HEK293T (cell line): ENCODE results near the gene ERBB2.

Experiments
- CTCF ChIA-PET: fragments of 350-600 bp; formaldehyde crosslinking; extraction: SDS; loops from one replicate; lab custom pipeline; 2021; ENCODE audit warnings: antibody characterized with exemption, inconsistent platforms; lab: Yijun Ruan, JAX
- POLR2A ChIA-PET: fragments of 350-600 bp; formaldehyde crosslinking; extraction: SDS; loops from one replicate; lab custom pipeline; 2020; ENCODE audit warnings: antibody characterized with exemption, inconsistent platforms; lab: Yijun Ruan, JAX
- DNase-seq: peaks from one replicate; pipeline ENCODE4 v3.0.0; 2012; ENCODE audit warnings: mixed read lengths; ENCODE audit errors: extremely low spot score
- ARNT ChIP-seq: fragments of 450-650 bp; IDR thresholded peaks from 2 replicates; pipeline ENCODE4 v1.6.1; 2017; ENCODE audit warnings: mild to moderate bottlenecking
- BHLHE40 ChIP-seq: fragments of 450-650 bp; IDR thresholded peaks from 2 replicates; pipeline ENCODE4 v1.6.1; 2016; ENCODE audit warnings: mild to moderate bottlenecking, moderate library complexity, borderline replicate concordance
- CTBP1 ChIP-seq: fragments of 450-650 bp; IDR thresholded peaks from 2 replicates; pipeline ENCODE4 v1.6.1; 2016; ENCODE audit warnings: borderline replicate concordance
- ELF4 ChIP-seq: fragments of 450-650 bp; IDR thresholded peaks from 2 replicates; pipeline ENCODE4 v1.6.1; 2017; ENCODE audit warnings: antibody characterized with exemption
- FOXA1 ChIP-seq: fragments of 450-650 bp; IDR thresholded peaks from 2 replicates; pipeline ENCODE4 v1.6.1; 2016; ENCODE audit warnings: mild to moderate bottlenecking
- FOXK2 ChIP-seq: fragments of 450-650 bp; IDR thresholded peaks from 2 replicates; pipeline ENCODE4 v1.6.1; 2016; ENCODE audit warnings: mild to moderate bottlenecking
- FOXM1 ChIP-seq: fragments of 450-650 bp; IDR thresholded peaks from 2 replicates; pipeline ENCODE4 v1.6.1; 2017; ENCODE audit warnings: mild to moderate bottlenecking, borderline replicate concordance
- HDGF ChIP-seq: fragments of 450-650 bp; IDR thresholded peaks from 2 replicates; pipeline ENCODE4 v1.6.1; 2017; ENCODE audit warnings: antibody characterized with exemption, borderline replicate concordance
- L3MBTL2 ChIP-seq: fragments of 450-650 bp; conservative IDR thresholded peaks from 2 replicates; pipeline ENCODE4 v1.6.1; 2016; ENCODE audit warnings: mild to moderate bottlenecking
- LEF1 ChIP-seq: fragments of 450-650 bp; IDR thresholded peaks from 2 replicates; pipeline ENCODE4 v1.6.1; 2017; ENCODE audit warnings: mild to moderate bottlenecking, borderline replicate concordance
- NFRKB ChIP-seq: fragments of 450-650 bp; IDR thresholded peaks from 2 replicates; pipeline ENCODE4 v1.6.1; 2016; ENCODE audit warnings: mild to moderate bottlenecking, moderate library complexity
- PKNOX1 ChIP-seq: fragments of 450-650 bp; IDR thresholded peaks from 2 replicates; pipeline ENCODE4 v1.6.1; 2016
- SP1 ChIP-seq: fragments of 450-650 bp; IDR thresholded peaks from 2 replicates; pipeline ENCODE4 v1.6.1; 2017
- SUZ12 ChIP-seq: fragments of 450-650 bp; IDR thresholded peaks from 2 replicates; pipeline ENCODE4 v1.6.1; 2016; ENCODE audit warnings: mild to moderate bottlenecking
- TARDBP ChIP-seq: fragments of 450-650 bp; IDR thresholded peaks from 2 replicates; pipeline ENCODE4 v1.6.1; 2016
- ZNF384 ChIP-seq: fragments of 450-650 bp; IDR thresholded peaks from 2 replicates; pipeline ENCODE4 v1.6.1; 2016

ERBB2 gene

DNA sequence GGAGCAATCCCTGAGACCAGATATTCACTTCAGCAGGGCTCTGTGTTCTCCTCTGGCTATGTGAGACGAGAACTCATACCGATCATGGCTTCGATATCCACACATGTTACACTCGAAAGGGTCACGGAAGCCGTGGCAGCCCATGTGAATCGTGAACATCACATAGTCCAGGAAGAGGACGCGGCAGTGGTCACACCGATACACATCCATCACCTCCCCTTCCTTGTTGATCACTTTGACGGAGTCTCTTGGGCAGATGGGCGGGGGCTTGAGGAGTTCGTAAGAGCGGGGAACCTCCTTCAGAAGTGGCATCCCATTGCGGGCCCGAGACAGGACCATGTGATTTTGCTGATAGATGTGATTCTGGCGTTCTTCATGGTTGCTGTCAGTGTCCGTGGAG lies 65.9 kb downstream of the ERBB2 start:
- DNase-seq: no peak
- TF ChIP-seq FOXM1 (no peak), ARNT (no peak), SP1 (no peak), SUZ12 (no peak), HDGF (no peak), BHLHE40 (no peak), FOXK2 (no peak), TARDBP (no peak), CTBP1 (no peak), ZNF384 (no peak), LEF1 (no peak), FOXA1 (no peak), L3MBTL2 (no peak), NFRKB (no peak), PKNOX1 (no peak), ELF4 (no peak)
- POLR2A ChIA-PET: interaction anchor here (2.1 kb wide), 1 partner anchor 11 kb away, joined by 6 read pairs; no protein-coding TSS in a partner anchor
- CTCF ChIA-PET: no interaction called here

- CTCF ChIA-PET: no interaction called here
- POLR2A ChIA-PET: no interaction called here
- DNase-seq: no peak
- TF ChIP-seq SP1 (no peak), CTBP1 (no peak), LEF1 (no peak), FOXK2 (no peak), ZNF384 (no peak), SUZ12 (no peak), PKNOX1 (no peak)
Measured at GRCh38 chr17:39767147-39767546, 67.3 kb downstream of the ERBB2 start.

GRCh38 chr17:39769974-39770587 lies 70.2 kb downstream of the ERBB2 start:
- DNase-seq: no peak
- POLR2A ChIA-PET: interaction anchor here (0.9 to 1.0 kb wide), 2 partner anchors 15 to 40 kb away, joined by 3 read pairs; partner anchors contain the start of gene MIEN1
- TF ChIP-seq NFRKB (no peak), FOXK2 (no peak), L3MBTL2 (no peak), FOXA1 (no peak), SUZ12 (no peak), LEF1 (no peak), ELF4 (no peak), ZNF384 (no peak)
- CTCF ChIA-PET: interaction anchor here (0.5 kb wide), 1 partner anchor 117 kb away, joined by 3 read pairs; no protein-coding TSS in a partner anchor

DNA sequence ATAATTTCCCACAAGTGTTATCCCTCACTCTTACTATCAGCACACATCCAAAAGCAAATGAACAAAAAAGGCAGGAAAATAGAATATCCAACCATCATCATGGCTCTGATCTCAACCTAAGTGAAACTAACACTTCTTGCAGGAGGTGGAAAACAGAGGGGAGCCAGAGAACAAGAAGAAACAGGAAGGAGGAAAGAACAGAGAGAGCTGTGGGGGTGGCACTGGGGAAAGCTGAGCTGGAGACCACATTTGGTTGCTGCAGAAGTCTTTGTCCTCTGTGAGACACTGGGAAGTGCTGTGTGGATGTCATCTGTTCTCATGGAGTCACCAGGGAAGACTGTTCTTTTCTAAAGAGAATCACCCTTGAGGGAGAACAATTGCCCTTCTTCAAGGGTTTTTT lies 72.6 kb downstream of the ERBB2 start:
- TF ChIP-seq NFRKB: no peak
- no peak for TF ChIP-seq HDGF
- no peak for TF ChIP-seq TARDBP
- ChIA-PET POLR2A (no interaction called here), CTCF (no interaction called here)
- DNase-seq: no peak

GRCh38 chr17:39772987-39773934 lies 73.4 kb downstream of the ERBB2 start:
- no peak for TF ChIP-seq LEF1
- no peak for TF ChIP-seq SUZ12
- ChIA-PET CTCF (no interaction called here), POLR2A (no interaction called here)
- no peak for DNase-seq

- ChIA-PET CTCF (no interaction called here), POLR2A (no interaction called here)
- TF ChIP-seq FOXM1 (no peak), CTBP1 (no peak), HDGF (no peak), TARDBP (no peak), NFRKB (no peak), LEF1 (no peak), L3MBTL2 (no peak), SUZ12 (no peak)
- DNase-seq: no peak
Measured at GRCh38 chr17:39774047-39774446, 74.2 kb downstream of the ERBB2 start.

GRCh38 chr17:39775031-39775430 lies 75.2 kb downstream of the ERBB2 start:
- DNase-seq: no peak
- POLR2A ChIA-PET: no interaction called here
- CTCF ChIA-PET: no interaction called here
- no peak for TF ChIP-seq FOXM1
- no peak for TF ChIP-seq ARNT
